ENCODE measurements around the gene ADD3. TPM values are rescaled to one million over a fixed set of nuclear protein-coding genes. Genes with fewer than 3 reads are reported as not detected.
A peak's percentile ranks its signal among the peaks of the same experiment; 100 is the strongest.

The ADD3 gene
- total and polyA plus RNA-seq, 9 donors: 79.8 to 135 (median 93.6) TPM

DNA sequence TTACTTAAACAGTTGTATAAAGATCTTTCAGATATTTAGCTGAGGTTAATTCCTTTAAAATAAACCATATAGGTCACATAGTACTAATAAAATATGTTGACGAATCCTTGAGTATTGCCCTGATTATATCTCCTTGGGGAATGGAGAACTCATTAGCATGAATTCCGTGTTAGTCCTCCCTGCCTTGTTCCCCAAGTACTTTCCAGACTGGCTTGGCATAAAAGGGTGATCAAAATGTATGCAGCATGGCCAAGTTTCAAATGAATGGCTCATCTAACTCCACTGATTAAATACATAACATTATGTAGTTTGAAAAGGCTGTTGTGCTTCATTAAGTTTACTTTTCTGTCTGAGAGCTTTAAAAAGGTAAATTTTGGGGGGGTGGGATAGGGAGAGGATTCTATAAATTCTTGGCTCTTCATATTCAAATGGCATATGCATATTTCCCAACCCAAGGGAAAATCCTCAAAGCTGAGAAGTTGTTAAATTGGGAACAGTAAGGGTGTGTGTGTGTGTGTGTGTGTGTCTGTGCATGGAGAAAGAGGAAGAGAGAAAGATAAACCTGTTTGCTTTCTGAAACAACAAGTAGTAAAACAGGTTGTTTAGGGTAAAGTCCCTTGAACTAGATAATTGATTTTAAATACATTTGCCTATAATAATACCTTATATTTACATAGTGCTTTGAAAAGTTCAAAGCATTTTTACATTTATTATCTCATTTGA is 4.8 kb upstream of the ADD3 start:
- no peak overlapping the region for H3K27ac ChIP-seq (ENCODE audit: low read length)
- no CpG with 5 or more reads among the region's 2 CpGs for WGBS (ENCODE audit: insufficient coverage)
- no peak overlapping the region for H3K4me3 ChIP-seq (ENCODE audit: low read length)

DNA sequence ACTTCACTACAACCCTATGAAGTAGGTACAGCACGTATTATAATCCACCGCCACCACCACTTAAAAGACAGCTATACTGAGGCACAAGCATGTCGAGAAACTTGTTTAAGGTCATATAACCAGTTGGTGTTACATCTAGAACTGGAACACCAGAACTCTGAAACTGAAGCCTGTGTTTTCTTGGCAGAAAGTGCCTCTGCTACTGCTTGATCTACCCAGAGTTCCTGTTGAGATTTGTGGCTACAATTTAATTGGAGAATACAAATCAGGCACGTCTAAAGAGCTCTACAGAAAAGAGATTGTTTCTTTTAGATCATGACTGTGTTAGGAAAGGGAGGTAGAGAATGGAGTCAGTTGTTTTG is 4.3 kb upstream of the ADD3 start:
- no CpG with 5 or more reads among the region's 4 CpGs for WGBS (ENCODE audit: insufficient coverage)

More for the DNA sequence above, 4.8 kb upstream of the ADD3 start:
- no peaks in the 10 kb centered on the region for H3K9me3 ChIP-seq (replicated peaks; ENCODE audit: control insufficient read depth, low read depth, low read length)
- no peaks in the 10 kb centered on the region for H3K36me3 ChIP-seq (ENCODE audit: control insufficient read depth, insufficient read depth, low read length)
- H3K4me1 ChIP-seq (ENCODE audit: control insufficient read depth, insufficient read depth, low read length): peaks cover 8% of the 10 kb centered on the region
- peak; percentile 30 for DNase-seq
- H3K27me3 ChIP-seq (ENCODE audit: control insufficient read depth, insufficient read depth, low read length): peaks cover 2% of the 10 kb centered on the region

DNA sequence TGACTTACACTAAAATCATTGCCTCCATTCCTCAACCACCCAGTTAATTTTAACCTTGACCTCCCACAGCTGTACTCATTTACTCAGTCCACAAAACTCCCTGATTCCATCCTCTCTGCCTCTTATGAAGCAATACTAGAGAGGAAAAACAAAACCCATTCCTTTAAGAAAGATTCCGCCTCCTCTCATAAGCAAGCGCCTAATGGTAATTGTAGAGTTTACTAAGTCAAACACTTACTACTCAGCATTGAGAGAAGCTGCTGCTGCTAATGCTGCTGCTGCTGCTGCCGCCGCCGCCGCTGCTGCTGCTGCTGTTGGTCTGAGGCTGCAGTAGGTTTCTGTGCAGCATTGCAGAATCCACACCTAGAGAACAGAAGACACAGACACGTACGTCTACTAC is 2.1 kb upstream of the ADD3 start:
- Histone ChIP-seq H3K9me3 (replicated peaks; ENCODE audit: control insufficient read depth, low read depth, low read length) (no peaks in the 10 kb centered on the region), H3K4me3 (ENCODE audit: low read length) (peak overlapping the region; percentile 74), H3K4me1 (ENCODE audit: control insufficient read depth, insufficient read depth, low read length) (peaks cover 15% of the 10 kb centered on the region), H3K36me3 (ENCODE audit: control insufficient read depth, insufficient read depth, low read length) (no peaks in the 10 kb centered on the region), H3K27ac (ENCODE audit: low read length) (peak overlapping the region; percentile 96), H3K27me3 (ENCODE audit: control insufficient read depth, insufficient read depth, low read length) (peaks cover 2% of the 10 kb centered on the region)
- no CpG with 5 or more reads among the region's 8 CpGs for WGBS (ENCODE audit: insufficient coverage)
- DNase-seq: peak; percentile 76

More for the DNA sequence above, 4.3 kb upstream of the ADD3 start:
- no peak overlapping the region for H3K27ac ChIP-seq (ENCODE audit: low read length)
- H3K36me3 ChIP-seq (ENCODE audit: control insufficient read depth, insufficient read depth, low read length): no peaks in the 10 kb centered on the region
- H3K4me3 ChIP-seq (ENCODE audit: low read length): no peak overlapping the region
- no peaks in the 10 kb centered on the region for H3K9me3 ChIP-seq (replicated peaks; ENCODE audit: control insufficient read depth, low read depth, low read length)
- peaks cover 2% of the 10 kb centered on the region for H3K27me3 ChIP-seq (ENCODE audit: control insufficient read depth, insufficient read depth, low read length)
- H3K4me1 ChIP-seq (ENCODE audit: control insufficient read depth, insufficient read depth, low read length): peaks cover 8% of the 10 kb centered on the region
- DNase-seq: no peak

DNA sequence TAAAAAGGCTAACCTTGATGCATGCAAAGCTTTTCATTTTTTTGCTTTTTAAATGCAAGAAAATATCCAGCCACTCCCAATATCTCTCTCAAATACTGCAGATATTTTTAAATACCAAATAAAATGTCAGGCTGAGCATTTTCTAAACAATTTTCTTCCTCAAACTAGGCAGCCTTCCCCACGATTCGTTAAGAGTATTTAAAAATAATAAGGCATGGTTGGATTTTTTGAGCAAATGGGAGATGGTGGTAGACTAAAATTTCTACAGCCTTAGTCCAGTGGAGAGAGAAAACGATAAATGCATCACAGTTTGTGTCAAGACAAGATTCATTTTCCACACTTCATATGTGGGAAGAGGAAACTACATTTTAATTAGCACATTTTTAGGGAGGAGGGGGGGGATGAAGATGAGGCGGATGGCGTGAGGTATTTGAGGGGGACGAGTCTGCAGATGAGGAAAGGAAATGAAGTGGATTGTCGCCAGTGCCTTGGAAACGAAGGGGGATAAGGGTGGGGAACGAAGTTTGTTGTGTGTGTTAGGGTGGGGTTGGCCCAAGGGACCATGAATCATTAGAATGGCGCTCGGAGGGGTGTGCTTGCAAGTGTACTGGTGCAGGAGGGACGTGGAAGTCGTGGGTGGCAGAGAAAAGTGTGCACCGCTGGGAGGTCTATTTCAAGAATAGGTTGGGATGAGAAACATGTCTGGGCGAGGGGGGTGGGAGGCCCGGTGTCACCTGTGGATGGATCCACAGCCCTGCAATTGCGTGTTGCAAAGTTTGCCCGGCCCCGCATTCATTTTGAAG is 1.2 kb upstream of the ADD3 start:
- H3K27me3 ChIP-seq (ENCODE audit: control insufficient read depth, insufficient read depth, low read length): peaks cover 2% of the 10 kb centered on the region
- peaks cover 15% of the 10 kb centered on the region for H3K4me1 ChIP-seq (ENCODE audit: control insufficient read depth, insufficient read depth, low read length)
- no peaks in the 10 kb centered on the region for H3K36me3 ChIP-seq (ENCODE audit: control insufficient read depth, insufficient read depth, low read length)
- H3K9me3 ChIP-seq (replicated peaks; ENCODE audit: control insufficient read depth, low read depth, low read length): no peaks in the 10 kb centered on the region
- DNase-seq: peak; percentile 94
- H3K27ac ChIP-seq (ENCODE audit: low read length): peak overlapping the region; percentile 96
- H3K4me3 ChIP-seq (ENCODE audit: low read length): peak overlapping the region; percentile 74
- WGBS (ENCODE audit: insufficient coverage): 5% methylated on average over 16 of the region's 19 CpGs

- WGBS (ENCODE audit: insufficient coverage): under 1% methylated on average over 40 of the region's 41 CpGs
- H3K36me3 ChIP-seq (ENCODE audit: control insufficient read depth, insufficient read depth, low read length): no peaks in the 10 kb centered on the region
- peak overlapping the region; percentile 96 for H3K27ac ChIP-seq (ENCODE audit: low read length)
- H3K9me3 ChIP-seq (replicated peaks; ENCODE audit: control insufficient read depth, low read depth, low read length): no peaks in the 10 kb centered on the region
- DNase-seq: peak; percentile 94
- peaks cover 15% of the 10 kb centered on the region for H3K4me1 ChIP-seq (ENCODE audit: control insufficient read depth, insufficient read depth, low read length)
- peaks cover 2% of the 10 kb centered on the region for H3K27me3 ChIP-seq (ENCODE audit: control insufficient read depth, insufficient read depth, low read length)
- H3K4me3 ChIP-seq (ENCODE audit: low read length): peak overlapping the region; percentile 74
These were observed 553 bp upstream of the ADD3 start for GRCh38 chr10:110007161-110007700.

DNA sequence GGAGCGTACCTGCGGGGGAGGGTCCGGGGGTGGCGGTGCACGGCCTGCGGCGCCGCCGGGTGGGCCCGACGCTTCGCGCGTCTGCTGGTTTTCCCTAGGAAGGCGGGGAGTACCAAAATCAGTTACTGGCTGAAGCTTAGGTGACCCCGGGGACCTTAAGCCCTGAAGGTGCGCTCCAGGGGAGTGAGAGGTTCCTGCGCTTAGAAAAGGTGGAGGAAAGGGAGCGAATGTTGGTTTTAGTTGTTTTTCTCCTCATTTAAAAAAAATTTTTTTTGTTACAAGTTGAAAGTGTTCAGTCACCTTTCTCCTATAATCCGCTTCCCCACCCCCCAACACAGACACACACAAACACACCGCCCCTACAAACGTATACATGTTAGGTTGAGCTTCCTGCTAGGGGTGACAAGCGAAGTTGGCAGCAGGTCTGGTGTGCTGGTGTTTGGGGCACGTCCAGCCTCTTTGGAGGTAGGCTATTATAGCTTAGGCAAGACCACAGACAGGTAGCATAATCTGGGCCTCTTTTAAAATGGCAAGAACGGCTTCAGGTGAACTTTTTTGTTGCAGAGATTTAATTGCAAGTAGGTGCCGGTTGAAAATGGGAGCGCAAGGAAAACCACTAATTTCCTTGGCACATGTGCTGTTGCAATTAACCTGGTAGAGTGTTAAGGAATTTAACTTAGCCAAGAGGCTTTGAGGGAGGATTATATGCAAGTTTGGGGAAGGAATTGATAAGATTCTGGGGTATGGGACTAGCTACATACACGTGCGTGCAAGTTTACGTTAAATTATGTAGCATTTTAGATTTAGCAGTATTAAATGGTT is 945 bp downstream of the ADD3 start:
- Histone ChIP-seq H3K9me3 (replicated peaks; ENCODE audit: control insufficient read depth, low read depth, low read length) (no peaks in the 10 kb centered on the region), H3K27ac (ENCODE audit: low read length) (peak overlapping the region; percentile 91), H3K4me1 (ENCODE audit: control insufficient read depth, insufficient read depth, low read length) (peaks cover 15% of the 10 kb centered on the region), H3K27me3 (ENCODE audit: control insufficient read depth, insufficient read depth, low read length) (peaks cover 2% of the 10 kb centered on the region), H3K4me3 (ENCODE audit: low read length) (peak overlapping the region; percentile 81), H3K36me3 (ENCODE audit: control insufficient read depth, insufficient read depth, low read length) (no peaks in the 10 kb centered on the region)
- 0% methylated on average over 21 of the region's 30 CpGs for WGBS (ENCODE audit: insufficient coverage)
- peak; percentile 60 for DNase-seq

DNA sequence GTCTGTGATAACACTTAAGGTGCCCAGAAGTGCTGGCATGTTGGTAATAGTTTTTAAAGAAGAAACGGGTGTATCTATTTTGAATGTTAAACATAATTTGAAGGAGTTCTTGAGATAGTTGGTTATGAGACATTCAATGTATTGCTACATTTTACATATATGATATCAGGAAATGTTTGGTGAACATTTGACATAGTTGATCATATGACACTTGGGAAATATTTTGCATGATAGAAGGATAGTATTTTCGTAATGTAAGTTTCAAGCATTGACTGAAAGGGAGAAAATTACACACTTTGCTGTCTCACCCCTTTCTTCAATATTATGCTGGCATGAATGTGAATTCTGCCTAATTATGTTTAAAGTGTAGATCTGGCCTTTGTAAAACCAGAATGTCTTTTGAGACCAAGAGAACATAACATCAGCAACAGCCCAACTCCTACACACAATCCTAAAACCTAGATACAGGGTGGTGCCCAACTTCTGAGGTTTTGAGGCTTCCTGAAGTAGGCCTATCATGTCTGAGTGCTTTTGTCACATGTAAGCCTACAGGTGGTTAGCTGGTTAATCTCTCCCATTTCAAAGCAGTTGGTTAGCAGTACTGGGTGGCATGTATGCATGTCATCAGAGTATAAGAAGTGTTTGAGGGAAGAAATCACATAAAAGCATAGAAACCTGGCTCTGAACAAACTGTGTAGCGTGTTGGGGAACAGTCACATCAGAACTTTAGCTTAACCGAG is 2.1 kb downstream of the ADD3 start:
- Histone ChIP-seq H3K9me3 (replicated peaks; ENCODE audit: control insufficient read depth, low read depth, low read length) (no peaks in the 10 kb centered on the region), H3K36me3 (ENCODE audit: control insufficient read depth, insufficient read depth, low read length) (no peaks in the 10 kb centered on the region), H3K4me3 (ENCODE audit: low read length) (no peak overlapping the region), H3K27me3 (ENCODE audit: control insufficient read depth, insufficient read depth, low read length) (no peaks in the 10 kb centered on the region), H3K27ac (ENCODE audit: low read length) (no peak overlapping the region), H3K4me1 (ENCODE audit: control insufficient read depth, insufficient read depth, low read length) (peaks cover 15% of the 10 kb centered on the region)
- WGBS (ENCODE audit: insufficient coverage): no CpG with 5 or more reads among the region's 4 CpGs
- DNase-seq: no peak

- Histone ChIP-seq H3K27ac (ENCODE audit: low read length) (no peak overlapping the region), H3K9me3 (replicated peaks; ENCODE audit: control insufficient read depth, low read depth, low read length) (no peaks in the 10 kb centered on the region), H3K36me3 (ENCODE audit: control insufficient read depth, insufficient read depth, low read length) (no peaks in the 10 kb centered on the region), H3K4me1 (ENCODE audit: control insufficient read depth, insufficient read depth, low read length) (peaks cover 15% of the 10 kb centered on the region), H3K4me3 (ENCODE audit: low read length) (no peak overlapping the region), H3K27me3 (ENCODE audit: control insufficient read depth, insufficient read depth, low read length) (no peaks in the 10 kb centered on the region)
- WGBS (ENCODE audit: insufficient coverage): no CpG with 5 or more reads among the region's 2 CpGs
- no peak for DNase-seq
These were observed 2.9 kb downstream of the ADD3 start for GRCh38 chr10:110010486-110011378.

DNA sequence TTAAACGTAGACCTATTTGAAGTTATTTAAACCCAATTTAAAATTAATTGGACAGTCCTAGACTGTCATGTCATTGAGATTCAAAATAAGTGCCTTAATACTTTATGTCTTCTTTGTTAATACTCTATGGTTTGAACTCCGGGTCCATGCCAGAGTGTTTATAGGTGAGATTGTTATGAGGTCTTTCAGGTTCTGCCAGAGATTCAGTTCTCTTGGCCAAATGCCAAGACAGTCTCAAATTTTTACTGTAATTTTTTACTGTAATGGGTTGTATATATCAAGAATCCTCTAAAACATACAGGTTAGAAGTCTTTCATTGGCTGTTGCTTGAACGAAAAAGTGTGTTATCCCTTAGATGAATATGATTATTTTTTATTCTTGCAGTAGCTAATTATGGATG is 3.9 kb downstream of the ADD3 start:
- no CpG with 5 or more reads among the region's 3 CpGs for WGBS (ENCODE audit: insufficient coverage)
- no peaks in the 10 kb centered on the region for H3K9me3 ChIP-seq (replicated peaks; ENCODE audit: control insufficient read depth, low read depth, low read length)
- H3K4me3 ChIP-seq (ENCODE audit: low read length): no peak overlapping the region
- H3K36me3 ChIP-seq (ENCODE audit: control insufficient read depth, insufficient read depth, low read length): no peaks in the 10 kb centered on the region
- H3K4me1 ChIP-seq (ENCODE audit: control insufficient read depth, insufficient read depth, low read length): peaks cover 13% of the 10 kb centered on the region
- no peaks in the 10 kb centered on the region for H3K27me3 ChIP-seq (ENCODE audit: control insufficient read depth, insufficient read depth, low read length)
- no peak overlapping the region for H3K27ac ChIP-seq (ENCODE audit: low read length)
- DNase-seq: no peak
